Measurements from ENCODE around the gene DNM3. TPM values are rescaled to one million over a fixed set of nuclear protein-coding genes. Genes with fewer than 3 reads are reported as not detected.
A peak's percentile ranks its signal among the peaks of the same experiment; 100 is the strongest.

The DNM3 gene
- total and polyA plus RNA-seq, 10 of the 15 experiments (the other 5 are each of a cell fraction or from before 2014, with no cell fraction given) = 0.03 to 1.5 (median 0.08) TPM; not detected in 3

GRCh38 chr1:172338295-172338735, 497.0 kb downstream of the DNM3 start (continued):
- TF ChIP-seq EP300 (IDR thresholded peaks at IDR 0.05; ENCODE audit: borderline replicate concordance in 1 of 2, control insufficient read depth in 1 of 2, low read depth in 2 of 2, low read length in 2 of 2) = peak in 1 of 2 experiments; percentile 34; a peak in 1 of 4 replicates
- TF ChIP-seq JUNB (IDR thresholded peaks at IDR 0.05) = no peak; the same call in 1 of the 2 replicates
- TF ChIP-seq MEF2B (IDR thresholded peaks at IDR 0.05; ENCODE audit: partially characterized antibody, poor library complexity, severe bottlenecking) = no peak
- TF ChIP-seq IKZF2 (IDR thresholded peaks at IDR 0.05) = peak; percentile 82 to 84
- no peak for TF ChIP-seq POU2F2 (IDR thresholded peaks at IDR 0.05; ENCODE audit: borderline replicate concordance, low read depth, low read length)
- no peak for TF ChIP-seq BACH1 (IDR thresholded peaks at IDR 0.05; ENCODE audit: borderline replicate concordance)
- no peak for TF ChIP-seq E2F4 (IDR thresholded peaks at IDR 0.05; ENCODE audit: low read depth, low read length)
- TF ChIP-seq CBX3 (IDR thresholded peaks at IDR 0.05; ENCODE audit: borderline replicate concordance, low read depth) = no peak
- TF ChIP-seq ETV6 (conservative IDR thresholded peaks at IDR 0.05 in 1 of 2, IDR thresholded peaks at IDR 0.05 in 1 of 2; ENCODE audit: borderline replicate concordance in 1 of 2, low read depth in 1 of 2) = no peak; a peak in 1 of 4 replicates
- TF ChIP-seq FOXM1 (IDR thresholded peaks at IDR 0.05; ENCODE audit: low read depth, low read length) = no peak
- TF ChIP-seq SIX5 (IDR thresholded peaks at IDR 0.05; ENCODE audit: low read depth, low read length, severe bottlenecking) = no peak
- no peak for TF ChIP-seq CBX5 (IDR thresholded peaks at IDR 0.05; ENCODE audit: low read depth)
- no peak for TF ChIP-seq IRF5 (IDR thresholded peaks at IDR 0.05; ENCODE audit: borderline replicate concordance)
- TF ChIP-seq NR2C1 (IDR thresholded peaks at IDR 0.05) = no peak
- TF ChIP-seq CREB1 (IDR thresholded peaks at IDR 0.05; ENCODE audit: low read depth) = no peak
- TF ChIP-seq LARP7 (IDR thresholded peaks at IDR 0.05) = no peak
- TF ChIP-seq EZH2 (IDR thresholded peaks at IDR 0.05; ENCODE audit: borderline replicate concordance, control insufficient read depth, low read depth, low read length) = no peak
- TF ChIP-seq ZNF274 (IDR thresholded peaks at IDR 0.05; ENCODE audit: insufficient read depth, insufficient read length) = no peak
- no peak for TF ChIP-seq SP1 (IDR thresholded peaks at IDR 0.05; ENCODE audit: low read depth, low read length)
- no peak for TF ChIP-seq SUPT20H (IDR thresholded peaks at IDR 0.05; ENCODE audit: borderline replicate concordance, control insufficient read depth, low read depth, low read length)
- no peak for TF ChIP-seq NBN (IDR thresholded peaks at IDR 0.05)
- no peak for TF ChIP-seq POLR2A (IDR thresholded peaks at IDR 0.05; ENCODE audit: low read depth, low read length)
- TF ChIP-seq FOS (IDR thresholded peaks at IDR 0.05; ENCODE audit: borderline replicate concordance, extremely low read depth, insufficient read length) = no peak
- no peak for TF ChIP-seq IRF3 (IDR thresholded peaks at IDR 0.05)
- no peak for TF ChIP-seq SMC3 (IDR thresholded peaks at IDR 0.05; ENCODE audit: borderline replicate concordance, low read length)
- TF ChIP-seq MLLT1 (IDR thresholded peaks at IDR 0.05) = no peak
- TF ChIP-seq TCF12 (IDR thresholded peaks at IDR 0.05; ENCODE audit: low read depth, low read length) = peak; percentile 36; the same call in 1 of the 2 replicates
- no peak for TF ChIP-seq SMAD1 (IDR thresholded peaks at IDR 0.05; ENCODE audit: low read depth, partially characterized antibody)
- TF ChIP-seq ZBED1 (IDR thresholded peaks at IDR 0.05; ENCODE audit: borderline replicate concordance) = no peak

Data from GM12878 (cell line).